NK-92 (cell line): Measurements from ENCODE around the gene CRTC2.

Source experiments
- DNase-seq: peaks from one replicate; lab custom pipeline; 2025; ENCODE audit not compliant: unreplicated experiment; lab: John Stamatoyannopoulos, UW

CRTC2 gene

DNA sequence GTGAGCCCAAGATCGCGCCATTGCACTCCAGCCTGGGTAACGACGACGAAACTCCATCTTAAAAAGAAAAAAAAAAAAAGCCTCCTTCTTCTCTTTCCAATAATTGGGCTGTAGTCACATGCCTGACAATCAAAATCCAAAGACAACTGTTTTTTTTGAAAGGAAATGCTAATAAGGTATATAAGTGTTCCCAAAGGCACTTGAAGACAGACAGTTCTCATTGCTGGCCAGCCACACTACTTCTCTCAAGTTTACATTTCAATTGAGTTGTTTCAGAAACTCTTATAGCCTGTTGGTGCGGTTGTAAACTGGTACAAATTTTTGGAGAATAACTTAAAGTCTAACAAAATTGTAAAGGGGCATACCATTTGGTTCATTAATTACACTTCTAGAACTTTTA lies 58.9 kb downstream of the CRTC2 start:
- DNase-seq = no peak
